HG02840 (cell line): ENCODE measurements around the gene SUSD6.
"Not testable (repeated sequence)": the region's sequence is repeated elsewhere in the genome, so short reads cannot be mapped to it uniquely, and the experiment has no call there.

ENCODE experiments used
- ATAC-seq: cut with Tn5 transposase; IDR thresholded peaks from one replicate; pipeline ENCODE4 v1.9.1; 2021; ENCODE audit warnings: mild to moderate bottlenecking, moderate library complexity, moderate number of reproducible peaks; ENCODE audit not compliant: unreplicated experiment, low FRiP score

Gene SUSD6

DNA sequence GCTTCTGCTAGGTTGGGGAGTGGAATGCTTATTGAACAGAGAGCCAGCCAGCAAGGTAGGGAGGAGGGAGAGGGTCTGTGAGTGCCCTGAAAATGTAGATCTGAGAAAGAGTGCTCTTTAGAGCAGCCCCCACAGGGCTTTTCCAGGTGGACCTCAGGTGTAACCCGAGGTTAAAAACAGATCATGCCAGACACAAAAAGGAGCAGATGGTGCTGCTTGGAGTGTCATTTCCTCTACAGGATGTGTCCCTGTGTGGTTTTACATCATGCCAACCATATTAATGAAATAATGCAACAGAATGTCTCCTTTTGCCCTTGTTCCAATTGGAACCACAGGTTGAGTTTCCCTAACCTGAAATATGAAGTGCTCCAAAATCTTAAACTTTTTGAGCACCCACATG, 6.4 kb downstream of the SUSD6 start:
- ATAC-seq, result no peak

- ATAC-seq, result no peak
Measured at GRCh38 chr14:69619012-69619411, 7.6 kb downstream of the SUSD6 start.

DNA sequence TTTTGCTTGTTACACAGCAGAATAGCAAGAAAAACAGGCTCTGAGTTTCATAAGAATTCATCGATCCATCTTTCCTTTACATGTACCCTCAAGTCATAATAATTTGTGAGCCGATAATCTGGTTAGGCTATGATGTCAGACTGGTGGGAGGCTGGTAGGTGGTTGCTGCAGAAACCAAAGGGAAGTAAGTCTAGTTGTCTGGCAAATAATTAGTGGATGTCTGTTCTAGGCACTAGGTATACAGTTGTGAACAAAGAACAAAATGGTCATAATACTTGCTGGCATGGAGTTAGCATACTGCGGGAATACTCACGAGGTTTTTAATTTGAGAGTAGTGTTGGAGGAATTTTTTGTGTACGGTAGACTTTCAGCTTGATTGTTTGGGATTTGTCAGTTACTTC, 8.8 kb downstream of the SUSD6 start:
- ATAC-seq, result no peak

DNA sequence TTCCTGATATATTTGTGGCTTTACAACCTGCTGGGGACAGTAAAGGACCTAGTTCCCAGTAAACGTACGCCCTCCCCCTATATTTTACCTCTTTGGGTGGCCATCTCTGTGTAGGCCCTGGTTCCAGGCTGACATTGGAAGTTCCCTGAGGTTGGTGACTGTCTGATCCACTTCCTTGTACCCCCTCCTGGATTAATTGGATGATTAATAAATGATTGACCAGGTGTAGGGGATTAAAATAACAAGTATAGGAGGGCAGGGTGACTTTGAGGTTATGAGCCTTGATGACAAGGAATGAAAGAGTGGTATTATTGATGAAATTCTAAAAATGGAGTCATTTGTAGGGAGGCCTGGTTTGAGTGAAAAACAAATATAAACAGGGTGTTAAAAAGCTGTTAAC, 9.6 kb downstream of the SUSD6 start:
- no peak for ATAC-seq

GRCh38 chr14:69624136-69624535, 12.7 kb downstream of the SUSD6 start:
- ATAC-seq, result no peak

GRCh38 chr14:69625299-69626131, 14.1 kb downstream of the SUSD6 start:
- ATAC-seq, result peak; percentile 53

DNA sequence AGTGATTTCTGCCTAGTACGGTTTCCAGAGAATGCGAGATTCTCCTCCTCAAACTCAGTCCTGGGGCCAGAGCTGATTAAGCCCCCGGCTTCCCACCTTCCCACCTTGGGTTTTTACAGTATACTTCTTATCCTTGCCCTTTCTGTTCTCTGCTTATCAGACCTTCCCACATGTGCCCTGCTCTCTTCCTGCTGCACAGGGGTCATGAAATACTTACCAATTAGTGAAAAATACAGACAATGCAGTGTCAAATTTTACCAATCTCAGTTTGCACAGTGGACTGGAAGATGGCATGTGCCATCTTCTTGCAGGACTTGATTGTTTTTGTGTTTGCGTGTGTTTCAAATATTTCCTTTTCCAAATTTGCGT, 14.7 kb downstream of the SUSD6 start:
- no peak for ATAC-seq

- peak; percentile 53 for ATAC-seq
Measured at GRCh38 chr14:69629225-69630127, 18.1 kb downstream of the SUSD6 start.

- ATAC-seq, result no peak
Measured at GRCh38 chr14:69630360-69630759, 19.0 kb downstream of the SUSD6 start.

DNA sequence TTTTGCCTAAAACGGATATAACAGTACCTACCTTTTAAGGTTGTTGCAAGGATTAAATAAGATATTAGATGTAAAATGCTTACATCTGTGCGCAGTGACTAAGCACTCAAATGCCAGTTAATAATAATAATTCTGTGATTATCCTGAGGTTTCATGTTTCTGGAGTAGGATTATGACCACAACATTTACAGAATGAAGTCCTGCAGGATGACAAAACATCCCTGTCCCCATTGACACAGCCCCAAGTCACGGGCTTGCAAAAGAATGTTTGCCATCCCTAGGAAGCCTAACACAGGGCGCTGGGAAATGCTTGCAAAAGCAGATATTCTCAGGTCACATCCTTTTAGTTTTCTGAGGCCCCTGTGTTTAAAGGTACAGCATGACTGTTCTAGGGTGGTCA, 20.1 kb downstream of the SUSD6 start:
- ATAC-seq, result no peak

- ATAC-seq, result no peak
Measured at GRCh38 chr14:69632164-69632563, 20.8 kb downstream of the SUSD6 start.

DNA sequence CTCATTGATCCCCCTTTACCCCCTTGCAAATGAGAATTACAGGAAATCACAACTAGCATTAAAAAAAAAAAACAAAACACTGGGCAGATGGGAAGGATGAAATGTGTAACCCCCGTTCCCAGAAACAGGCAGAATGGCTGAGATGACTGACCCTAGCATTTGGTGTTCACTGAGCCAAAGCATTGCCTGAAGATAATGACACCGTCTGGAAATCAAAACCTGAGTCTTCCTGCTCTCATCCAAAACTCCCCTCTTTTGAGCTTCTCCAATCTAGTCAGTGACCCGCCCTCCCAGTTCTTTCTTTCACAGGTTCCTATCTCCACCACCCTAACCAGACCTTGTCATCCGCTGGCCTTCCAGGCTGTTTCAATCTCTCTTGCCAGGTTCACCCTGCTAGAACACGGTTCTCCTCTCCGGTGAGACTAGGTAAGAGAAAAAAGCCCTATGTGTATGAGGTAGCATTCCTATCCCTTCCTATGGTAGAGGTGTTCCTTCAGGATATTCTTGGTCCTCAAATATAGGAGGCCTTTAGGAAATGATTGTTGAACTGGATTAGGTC, 21.3 kb downstream of the SUSD6 start:
- ATAC-seq, result no peak

GRCh38 chr14:69633238-69633637, 21.8 kb downstream of the SUSD6 start:
- ATAC-seq, result no peak

DNA sequence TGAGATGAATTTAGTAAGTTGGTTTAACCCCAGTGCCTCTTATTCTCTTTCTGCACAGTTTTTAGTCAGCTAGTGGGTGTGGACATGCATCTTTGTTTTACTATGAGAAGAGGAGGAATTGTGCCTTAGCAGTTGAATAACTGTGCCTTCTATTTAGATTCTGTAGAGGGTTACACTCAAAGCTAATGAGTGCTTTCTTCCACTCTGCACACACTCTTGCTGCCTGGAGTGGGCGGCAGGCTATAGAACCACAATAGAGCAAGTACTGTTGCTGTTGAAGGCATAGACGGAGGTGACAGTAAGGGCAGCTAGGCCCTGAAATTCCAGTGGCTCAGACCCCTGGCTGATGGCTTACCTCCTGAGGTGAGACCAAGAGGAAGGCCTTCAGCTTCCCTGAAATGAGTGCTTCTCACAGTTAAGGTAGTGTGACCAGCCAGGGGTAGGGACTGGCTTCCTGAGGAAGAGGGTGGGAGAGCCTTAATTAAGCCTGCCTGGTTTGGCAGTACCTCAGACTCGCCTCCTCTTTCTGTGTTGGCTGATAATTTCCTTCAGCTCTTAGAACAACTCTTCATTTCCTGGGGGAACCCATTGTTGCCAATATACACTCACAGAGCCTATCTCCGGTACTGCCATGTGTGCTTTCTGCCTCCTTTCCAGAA, 24.7 kb downstream of the SUSD6 start:
- ATAC-seq, result no peak

DNA sequence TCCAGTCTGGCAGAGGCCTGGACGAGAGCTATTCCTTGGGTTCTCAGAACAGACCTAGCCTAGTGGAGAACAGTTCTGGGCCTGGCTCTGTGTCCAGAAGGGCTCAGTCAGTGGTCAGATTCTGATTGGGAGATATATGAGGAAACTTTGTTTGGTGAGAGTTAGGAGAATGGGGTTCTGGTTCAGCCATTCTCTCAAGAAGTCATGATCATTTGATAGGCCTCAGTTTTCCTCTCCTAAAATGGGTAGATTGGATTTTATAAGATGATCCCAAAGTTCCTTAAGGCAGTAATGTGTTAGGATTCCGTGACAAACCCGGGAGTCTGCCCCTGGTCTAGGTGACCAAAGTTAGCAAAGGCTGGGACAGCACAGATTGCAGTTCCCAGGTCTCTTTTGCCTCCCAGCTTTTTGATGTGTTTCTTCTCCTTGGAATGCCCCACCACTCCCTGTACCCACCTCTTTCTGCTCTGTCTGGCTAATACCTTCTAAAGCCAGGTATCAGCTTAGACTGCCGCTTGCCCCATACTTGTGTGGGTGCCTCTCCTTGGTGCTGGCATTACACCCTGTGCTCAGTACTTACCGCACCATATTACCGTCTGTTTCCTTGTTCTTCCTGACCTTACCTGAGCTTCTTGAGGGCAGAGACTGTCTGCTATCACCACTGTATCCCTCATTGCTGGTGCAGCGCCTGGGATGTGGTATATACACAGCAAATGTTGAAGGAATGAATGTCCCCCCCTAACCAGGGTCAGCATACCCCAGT, 25.5 kb downstream of the SUSD6 start:
- no peak for ATAC-seq

DNA sequence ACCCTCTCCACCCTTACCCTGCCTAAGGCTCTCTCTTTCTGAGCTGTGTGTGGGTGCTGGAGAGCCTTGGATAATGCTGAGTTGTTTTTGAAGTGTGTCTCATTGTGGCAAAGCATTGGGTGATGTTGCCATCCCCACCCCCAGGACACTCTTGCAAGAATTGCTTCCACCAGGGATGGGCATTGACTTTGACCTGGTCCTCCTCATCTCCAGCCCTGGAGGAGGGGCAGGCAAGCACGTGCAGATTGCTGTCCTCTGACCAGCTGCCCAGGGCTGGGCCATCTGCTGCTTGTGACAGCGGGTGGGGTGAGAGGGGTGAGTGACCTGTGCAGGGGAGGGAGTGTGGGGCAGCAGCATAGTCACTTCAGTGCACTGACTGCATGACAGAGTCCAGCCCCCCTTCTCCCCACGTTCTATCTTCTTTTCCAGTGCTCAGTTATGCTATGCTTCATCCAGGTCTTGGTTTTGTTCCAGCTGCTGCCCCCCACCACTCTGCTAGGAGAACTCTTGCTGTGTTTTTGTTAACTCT, 26.2 kb downstream of the SUSD6 start:
- ATAC-seq, result no peak

- no peak for ATAC-seq
Measured at GRCh38 chr14:69640931-69641330, 29.5 kb downstream of the SUSD6 start.

DNA sequence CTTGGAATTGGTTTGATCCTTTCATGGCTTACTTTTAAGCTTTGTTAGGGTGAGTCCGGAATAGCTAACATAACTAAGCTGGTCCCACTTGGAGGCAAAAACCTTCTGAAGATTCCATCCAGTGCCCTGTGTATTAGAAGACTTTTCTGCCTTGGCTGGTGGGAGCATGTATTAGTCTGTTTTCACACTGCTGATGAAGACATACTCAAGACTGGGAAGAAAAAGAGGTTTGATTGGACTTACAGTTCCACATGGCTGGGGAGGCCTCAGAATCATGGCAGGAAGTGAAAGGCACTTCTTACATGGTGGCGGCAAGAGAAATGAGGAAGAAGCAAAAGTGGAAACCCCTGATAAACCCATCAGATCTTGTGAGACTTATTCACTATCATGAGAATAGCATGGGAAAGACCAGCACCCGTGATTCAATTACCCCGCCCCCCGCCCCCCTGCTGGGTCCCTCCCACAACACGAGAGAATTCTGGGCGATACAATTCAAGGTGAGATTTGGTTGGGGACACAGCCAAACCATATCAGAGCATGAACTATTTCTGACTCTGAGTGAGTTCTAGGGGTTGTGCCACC, 30.9 kb downstream of the SUSD6 start:
- ATAC-seq, result not testable (repeated sequence)

- ATAC-seq, result no peak
Measured at GRCh38 chr14:69643430-69644200, 32.2 kb downstream of the SUSD6 start.
